ENCODE results near the gene LY86. TPM values are rescaled to one million over a fixed set of nuclear protein-coding genes. Genes with fewer than 3 reads are reported as not detected.

The LY86 gene
- total RNA-seq, 2 experiments from 2014 or later: 1.3 to 2.1 TPM

- Mint-ChIP-seq H3K9me3 (peaks cover 3% of the 10 kb centered on the region), H3K36me3 (ENCODE audit: low read depth) (no peaks in the 10 kb centered on the region), H3K27ac (no peak overlapping the region), H3K27me3 (peaks cover 7% of the 10 kb centered on the region), H3K4me1 (ENCODE audit: low read depth) (peaks cover 33% of the 10 kb centered on the region), H3K4me3 (no peak overlapping the region)
- DNase-seq: no peak
- POLR2A ChIA-PET: no interaction called here
- Histone ChIP-seq H3K36me3 (ENCODE audit: insufficient read depth, low read length) (no peaks in the 10 kb centered on the region), H3K9me3 (ENCODE audit: control insufficient read depth in 1 of 2, insufficient read depth in 1 of 2, low read length in 2 of 2) (peaks cover 0 to 6% of the 10 kb centered on the region in 2 experiments), H3K4me1 (ENCODE audit: insufficient read depth, low read length) (peaks cover 6% of the 10 kb centered on the region), H3K27me3 (ENCODE audit: control insufficient read depth in 1 of 2, insufficient read depth in 2 of 2, low read length in 2 of 2) (no peaks in the 10 kb centered on the region), H3K4me3 (ENCODE audit: low read length) (no peak overlapping the region), H3K27ac (ENCODE audit: low read depth in 1 of 2, low read length in 2 of 2) (no peak overlapping the region)
- no peak for TF ChIP-seq CTCF (IDR thresholded peaks at IDR 0.05)
- ATAC-seq (ENCODE audit: poor library complexity): no peak
- intact Hi-C loops (cut with DNase I, micrococcal nuclease): no loop called here
- CTCF ChIA-PET: interaction anchor here (0.7 kb wide), 1 partner anchor 19 kb away, joined by 3 read pairs; no protein-coding TSS in a partner anchor
These were observed 10.8 kb upstream of the LY86 start for GRCh38 chr6:6577735-6578134.

GRCh38 chr6:6579281-6579680, 9.2 kb upstream of the LY86 start:
- TF ChIP-seq CTCF (IDR thresholded peaks at IDR 0.05): no peak
- Histone ChIP-seq H3K36me3 (ENCODE audit: insufficient read depth, low read length) (no peaks in the 10 kb centered on the region), H3K4me1 (ENCODE audit: insufficient read depth, low read length) (peaks cover 10% of the 10 kb centered on the region), H3K27me3 (ENCODE audit: control insufficient read depth in 1 of 2, insufficient read depth in 2 of 2, low read length in 2 of 2) (no peaks in the 10 kb centered on the region), H3K4me3 (ENCODE audit: low read length) (no peak overlapping the region), H3K27ac (ENCODE audit: low read depth in 1 of 2, low read length in 2 of 2) (no peak overlapping the region), H3K9me3 (ENCODE audit: control insufficient read depth in 1 of 2, insufficient read depth in 1 of 2, low read length in 2 of 2) (peaks cover 0 to 6% of the 10 kb centered on the region in 2 experiments)
- CTCF ChIA-PET: no interaction called here
- no peaks in the 10 kb centered on the region for H3K36me3 Mint-ChIP-seq (ENCODE audit: low read depth)
- peaks cover 45% of the 10 kb centered on the region for H3K4me1 Mint-ChIP-seq (ENCODE audit: low read depth)
- H3K9me3 Mint-ChIP-seq: no peaks in the 10 kb centered on the region
- no peak overlapping the region for H3K4me3 Mint-ChIP-seq
- POLR2A ChIA-PET: no interaction called here
- H3K27me3 Mint-ChIP-seq: no peaks in the 10 kb centered on the region
- DNase-seq (no peak), ATAC-seq (ENCODE audit: poor library complexity) (no peak)
- H3K27ac Mint-ChIP-seq: peak overlapping the region; percentile 85
- intact Hi-C loops (cut with DNase I, micrococcal nuclease): no loop called here

GRCh38 chr6:6580225-6580856, 8.2 kb upstream of the LY86 start:
- Mint-ChIP-seq H3K36me3 (ENCODE audit: low read depth) (no peaks in the 10 kb centered on the region), H3K27me3 (no peaks in the 10 kb centered on the region), H3K9me3 (no peaks in the 10 kb centered on the region), H3K4me1 (ENCODE audit: low read depth) (peaks cover 54% of the 10 kb centered on the region), H3K4me3 (no peak overlapping the region), H3K27ac (peak overlapping the region; percentile 85)
- no peaks in the 10 kb centered on the region for H3K27me3 ChIP-seq (ENCODE audit: control insufficient read depth in 1 of 2, insufficient read depth in 2 of 2, low read length in 2 of 2)
- TF ChIP-seq CTCF (IDR thresholded peaks at IDR 0.05): no peak
- DNase-seq: no peak
- CTCF ChIA-PET: no interaction called here
- no peak for ATAC-seq (ENCODE audit: poor library complexity)
- POLR2A ChIA-PET: interaction anchor here (0.6 to 1.7 kb wide), 4 partner anchors 9 to 79 kb away, joined by 3 to 10 read pairs (median 3); no protein-coding TSS in a partner anchor
- H3K4me3 ChIP-seq (ENCODE audit: low read length): no peak overlapping the region
- no peak overlapping the region for H3K27ac ChIP-seq (ENCODE audit: low read depth in 1 of 2, low read length in 2 of 2)
- no peaks in the 10 kb centered on the region for H3K36me3 ChIP-seq (ENCODE audit: insufficient read depth, low read length)
- H3K4me1 ChIP-seq (ENCODE audit: insufficient read depth, low read length): peaks cover 13% of the 10 kb centered on the region
- peaks cover 0 to 6% of the 10 kb centered on the region in 2 experiments for H3K9me3 ChIP-seq (ENCODE audit: control insufficient read depth in 1 of 2, insufficient read depth in 1 of 2, low read length in 2 of 2)
- intact Hi-C loops (cut with DNase I, micrococcal nuclease): loop anchor here in 1 of 2 experiments (2.0 kb wide), 2 partner anchors 34 to 78 kb away; no protein-coding TSS in a partner anchor
